GM12865 (cell line): ENCODE data around the gene BLMH.

ENCODE experiments used
- DNase-seq: peaks from one replicate; pipeline ENCODE4 v3.0.0; 2010; ENCODE audit warnings: low read depth
- H3K4me3 ChIP-seq: 2 replicates; pipeline ENCODE4 v1.5.1; 2011; ENCODE audit warnings: mild to moderate bottlenecking, low read depth, low read length, control low read depth
- TF ChIP-seq, protein P1 (sequence below): IDR thresholded peaks from 2 replicates; pipeline ENCODE4 v1.5.1; 2011; ENCODE audit warnings: low read length, control low read depth, low read depth, inconsistent platforms; ENCODE audit not compliant: insufficient read depth; ENCODE audit errors: missing control alignments

The BLMH gene

DNA sequence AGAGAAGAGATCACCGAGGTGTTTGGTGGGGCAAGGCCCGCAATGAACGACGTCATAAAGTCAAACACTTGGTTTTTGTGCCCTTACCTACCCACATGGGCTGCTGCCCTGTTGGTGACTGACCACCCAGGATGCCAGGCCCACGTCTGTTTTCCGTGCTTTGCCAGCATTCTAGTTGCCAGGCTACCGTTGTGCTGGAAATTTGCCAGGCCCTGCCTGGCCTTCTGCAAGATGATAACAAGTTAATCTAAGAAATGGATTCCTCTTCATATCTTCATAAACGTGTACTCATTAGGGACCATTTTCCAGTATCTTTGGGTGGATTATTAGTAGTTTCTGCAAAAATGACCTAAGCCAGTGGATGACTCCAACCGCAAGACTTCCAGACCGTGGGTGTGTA, 91.6 kb downstream of the BLMH start:
- TF ChIP-seq, protein P1, sequence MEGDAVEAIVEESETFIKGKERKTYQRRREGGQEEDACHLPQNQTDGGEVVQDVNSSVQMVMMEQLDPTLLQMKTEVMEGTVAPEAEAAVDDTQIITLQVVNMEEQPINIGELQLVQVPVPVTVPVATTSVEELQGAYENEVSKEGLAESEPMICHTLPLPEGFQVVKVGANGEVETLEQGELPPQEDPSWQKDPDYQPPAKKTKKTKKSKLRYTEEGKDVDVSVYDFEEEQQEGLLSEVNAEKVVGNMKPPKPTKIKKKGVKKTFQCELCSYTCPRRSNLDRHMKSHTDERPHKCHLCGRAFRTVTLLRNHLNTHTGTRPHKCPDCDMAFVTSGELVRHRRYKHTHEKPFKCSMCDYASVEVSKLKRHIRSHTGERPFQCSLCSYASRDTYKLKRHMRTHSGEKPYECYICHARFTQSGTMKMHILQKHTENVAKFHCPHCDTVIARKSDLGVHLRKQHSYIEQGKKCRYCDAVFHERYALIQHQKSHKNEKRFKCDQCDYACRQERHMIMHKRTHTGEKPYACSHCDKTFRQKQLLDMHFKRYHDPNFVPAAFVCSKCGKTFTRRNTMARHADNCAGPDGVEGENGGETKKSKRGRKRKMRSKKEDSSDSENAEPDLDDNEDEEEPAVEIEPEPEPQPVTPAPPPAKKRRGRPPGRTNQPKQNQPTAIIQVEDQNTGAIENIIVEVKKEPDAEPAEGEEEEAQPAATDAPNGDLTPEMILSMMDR, result peak; percentile 2
- DNase-seq, result no peak
- H3K4me3 ChIP-seq, result no peak overlapping the region

DNA sequence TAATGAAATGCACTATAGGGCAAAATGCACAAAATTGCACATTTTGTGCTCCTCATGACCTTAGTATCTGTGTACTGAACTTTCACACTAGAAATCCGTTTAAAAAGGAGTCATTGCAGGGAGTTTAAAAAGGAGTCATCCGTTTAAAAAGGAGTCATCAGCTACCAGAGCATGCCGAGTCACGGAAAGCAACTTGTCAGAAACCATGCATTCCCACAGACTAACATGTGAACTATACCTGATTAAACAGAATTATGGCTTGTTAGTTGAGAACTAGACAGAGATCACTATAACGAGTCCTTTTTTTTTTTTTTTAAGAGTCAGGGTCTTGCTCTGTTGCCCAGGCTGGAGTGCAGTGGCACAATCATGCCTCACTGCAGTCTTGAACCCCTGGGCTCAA, 92.1 kb downstream of the BLMH start:
- H3K4me3 ChIP-seq, result no peak overlapping the region
- DNase-seq, result no peak
- TF ChIP-seq, protein P1, result no peak
